Myocyte (in vitro differentiated cells): ENCODE measurements around the gene ANKFN1. TPM values are rescaled to one million over a fixed set of nuclear protein-coding genes. Genes with fewer than 3 reads are reported as not detected.
"Not testable (repeated sequence)": the region's sequence is repeated elsewhere in the genome, so short reads cannot be mapped to it uniquely, and the experiment has no call there.

Experiments used
- DNase-seq: peaks from one replicate; pipeline ENCODE4 v3.0.0-alpha.2; 2012; ENCODE audit warnings: low read depth
- total RNA-seq: library from RNA; depleted of rRNA; stranded (reverse); fragments of >200 nt; gene quantifications from 2 replicates; pipeline ENCODE4 v1.2.3, GENCODE V29; 2014

ANKFN1 gene
- total RNA-seq, 1 donor from 2014 or later = not detected

GRCh38 chr17:56325313-56326000 lies 172.2 kb downstream of the ANKFN1 start:
- DNase-seq = peak; percentile 28

GRCh38 chr17:56326001-56326359 lies 172.7 kb downstream of the ANKFN1 start:
- no peak for DNase-seq

GRCh38 chr17:56347639-56348038 lies 194.4 kb downstream of the ANKFN1 start:
- DNase-seq = peak; percentile 97

- no peak for DNase-seq
Observed at GRCh38 chr17:56350592-56350991, 197.3 kb downstream of the ANKFN1 start.

- DNase-seq = no peak
Observed at GRCh38 chr17:56351675-56352074, 198.4 kb downstream of the ANKFN1 start.

- no peak for DNase-seq
Observed at GRCh38 chr17:56358651-56359050, 205.4 kb downstream of the ANKFN1 start.

GRCh38 chr17:56359518-56359917 lies 206.2 kb downstream of the ANKFN1 start:
- no peak for DNase-seq

- no peak for DNase-seq
Observed at GRCh38 chr17:56367366-56367765, 214.1 kb downstream of the ANKFN1 start.

GRCh38 chr17:56373981-56374833 lies 220.9 kb downstream of the ANKFN1 start:
- no peak for DNase-seq

- DNase-seq = no peak
Observed at GRCh38 chr17:56389356-56389755, 236.1 kb downstream of the ANKFN1 start.

GRCh38 chr17:56392321-56392720 lies 239.0 kb downstream of the ANKFN1 start:
- DNase-seq = no peak

- no peak for DNase-seq
Observed at GRCh38 chr17:56393156-56393555, 239.9 kb downstream of the ANKFN1 start.

- no peak for DNase-seq
Observed at GRCh38 chr17:56395787-56396186, 242.5 kb downstream of the ANKFN1 start.

GRCh38 chr17:56407086-56407485 lies 253.8 kb downstream of the ANKFN1 start:
- no peak for DNase-seq

- DNase-seq = not testable (repeated sequence)
Observed at GRCh38 chr17:56412356-56412755, 259.1 kb downstream of the ANKFN1 start.

- DNase-seq = no peak
Observed at GRCh38 chr17:56416682-56417351, 263.5 kb downstream of the ANKFN1 start.

GRCh38 chr17:56424005-56424404 lies 270.7 kb downstream of the ANKFN1 start:
- DNase-seq = no peak

GRCh38 chr17:56424543-56425044 lies 271.3 kb downstream of the ANKFN1 start:
- DNase-seq = no peak

- DNase-seq = no peak
Observed at GRCh38 chr17:56425483-56425882, 272.2 kb downstream of the ANKFN1 start.

- no peak for DNase-seq
Observed at GRCh38 chr17:56426901-56427300, 273.6 kb downstream of the ANKFN1 start.

- DNase-seq = no peak
Observed at GRCh38 chr17:56431736-56432135, 278.5 kb downstream of the ANKFN1 start.

GRCh38 chr17:56432443-56432842 lies 279.2 kb downstream of the ANKFN1 start:
- DNase-seq = no peak
